Measurements from ENCODE around the gene C6.

GRCh38 chr5:41191249-41191648, 22.1 kb downstream of the C6 start:
- TF ChIP-seq, protein P1, sequence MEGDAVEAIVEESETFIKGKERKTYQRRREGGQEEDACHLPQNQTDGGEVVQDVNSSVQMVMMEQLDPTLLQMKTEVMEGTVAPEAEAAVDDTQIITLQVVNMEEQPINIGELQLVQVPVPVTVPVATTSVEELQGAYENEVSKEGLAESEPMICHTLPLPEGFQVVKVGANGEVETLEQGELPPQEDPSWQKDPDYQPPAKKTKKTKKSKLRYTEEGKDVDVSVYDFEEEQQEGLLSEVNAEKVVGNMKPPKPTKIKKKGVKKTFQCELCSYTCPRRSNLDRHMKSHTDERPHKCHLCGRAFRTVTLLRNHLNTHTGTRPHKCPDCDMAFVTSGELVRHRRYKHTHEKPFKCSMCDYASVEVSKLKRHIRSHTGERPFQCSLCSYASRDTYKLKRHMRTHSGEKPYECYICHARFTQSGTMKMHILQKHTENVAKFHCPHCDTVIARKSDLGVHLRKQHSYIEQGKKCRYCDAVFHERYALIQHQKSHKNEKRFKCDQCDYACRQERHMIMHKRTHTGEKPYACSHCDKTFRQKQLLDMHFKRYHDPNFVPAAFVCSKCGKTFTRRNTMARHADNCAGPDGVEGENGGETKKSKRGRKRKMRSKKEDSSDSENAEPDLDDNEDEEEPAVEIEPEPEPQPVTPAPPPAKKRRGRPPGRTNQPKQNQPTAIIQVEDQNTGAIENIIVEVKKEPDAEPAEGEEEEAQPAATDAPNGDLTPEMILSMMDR (IDR thresholded peaks at IDR 0.05) = no peak
- no peak for TF ChIP-seq EZH2 (IDR thresholded peaks at IDR 0.05)
- TF ChIP-seq EZH2phosphoT487 (IDR thresholded peaks at IDR 0.05) = no peak
